NCI-H2171 treated with DMSO at 0.1 percent for 48 hours (cell line): ENCODE results near the gene ATP8B3.

Experiments
- DNase-seq: peaks from one replicate; lab custom pipeline; 2025; lab: John Stamatoyannopoulos, UW

The ATP8B3 gene

GRCh38 chr19:1757468-1758230 is 54.4 kb downstream of the ATP8B3 start:
- no peak for DNase-seq

GRCh38 chr19:1756705-1757465 is 55.2 kb downstream of the ATP8B3 start:
- no peak for DNase-seq

GRCh38 chr19:1756264-1756663 is 55.8 kb downstream of the ATP8B3 start:
- DNase-seq: no peak

GRCh38 chr19:1755467-1756171 is 56.5 kb downstream of the ATP8B3 start:
- DNase-seq: no peak

GRCh38 chr19:1754636-1755466 is 57.2 kb downstream of the ATP8B3 start:
- DNase-seq: no peak

- no peak for DNase-seq
These were observed 57.9 kb downstream of the ATP8B3 start for GRCh38 chr19:1754018-1754635.

- no peak for DNase-seq
These were observed 59.0 kb downstream of the ATP8B3 start, which contains the start of gene ONECUT3 for GRCh38 chr19:1752757-1753728. Gene ONECUT3, plus strand, starts transcription at chr19:1753506. Its CDS starts 157 bp downstream, at chr19:1753663.

GRCh38 chr19:1752009-1752756 is 59.9 kb downstream of the ATP8B3 start:
- DNase-seq: no peak

- no peak for DNase-seq
These were observed 60.6 kb downstream of the ATP8B3 start for GRCh38 chr19:1751367-1752008.

GRCh38 chr19:1750343-1751021 is 61.6 kb downstream of the ATP8B3 start:
- no peak for DNase-seq

- DNase-seq: no peak
These were observed 62.4 kb downstream of the ATP8B3 start for GRCh38 chr19:1749373-1750342.

GRCh38 chr19:1748873-1749341 is 63.2 kb downstream of the ATP8B3 start:
- DNase-seq: no peak

GRCh38 chr19:1748115-1748872 is 63.8 kb downstream of the ATP8B3 start:
- no peak for DNase-seq

GRCh38 chr19:1747285-1748114 is 64.6 kb downstream of the ATP8B3 start:
- DNase-seq: no peak
